HG02938 (cell line): Measurements from ENCODE around the gene RFX6.

Source experiments
- ATAC-seq: cut with Tn5 transposase; IDR thresholded peaks from one replicate; pipeline ENCODE4 v1.9.1; 2021; ENCODE audit warnings: mild to moderate bottlenecking, moderate library complexity; ENCODE audit not compliant: unreplicated experiment

RFX6 gene

DNA sequence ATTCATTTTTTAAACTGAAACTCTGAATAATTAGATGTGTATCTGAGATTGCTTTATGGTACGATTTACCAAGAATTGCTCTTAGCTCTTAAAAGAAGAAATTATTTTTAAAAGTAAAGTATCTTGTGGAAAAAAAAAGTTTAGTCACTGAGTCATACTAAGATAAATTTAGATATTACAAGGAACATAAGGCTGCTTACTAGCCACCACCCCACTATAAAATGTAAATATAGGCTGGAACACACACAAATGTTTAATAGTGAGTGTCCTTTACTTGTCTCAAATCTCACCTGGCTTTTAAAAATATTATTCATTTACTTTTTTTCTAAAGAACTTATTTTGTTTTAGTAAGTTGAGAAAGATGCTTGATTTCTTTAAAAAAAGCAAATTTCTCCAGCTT, 17.6 kb downstream of the RFX6 start:
- no peak for ATAC-seq

- ATAC-seq, result no peak
Observed at GRCh38 chr6:116895935-116896334, 18.9 kb downstream of the RFX6 start.

- ATAC-seq, result no peak
Observed at GRCh38 chr6:116902634-116903033, 25.6 kb downstream of the RFX6 start.

GRCh38 chr6:116922853-116923548, 46.0 kb downstream of the RFX6 start:
- no peak for ATAC-seq

DNA sequence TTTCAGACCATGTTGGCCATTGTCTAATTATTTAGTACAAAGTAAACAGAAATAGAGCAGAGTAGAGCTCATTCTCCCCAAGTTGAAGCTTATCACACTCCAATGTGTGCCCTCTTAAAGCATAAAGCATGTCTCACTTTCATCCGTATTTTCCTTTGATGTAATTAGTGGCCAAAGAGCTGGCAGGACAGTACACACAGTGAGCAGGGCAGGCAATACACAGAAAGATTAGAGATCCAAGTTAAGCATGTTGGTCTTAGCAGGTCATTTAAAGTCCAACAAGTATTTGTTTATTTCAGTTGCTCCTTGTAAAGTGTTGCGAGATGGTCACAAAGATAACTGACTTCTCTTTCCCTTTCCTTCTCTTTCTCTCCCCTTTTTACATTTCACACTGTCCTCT, 47.2 kb downstream of the RFX6 start:
- no peak for ATAC-seq

DNA sequence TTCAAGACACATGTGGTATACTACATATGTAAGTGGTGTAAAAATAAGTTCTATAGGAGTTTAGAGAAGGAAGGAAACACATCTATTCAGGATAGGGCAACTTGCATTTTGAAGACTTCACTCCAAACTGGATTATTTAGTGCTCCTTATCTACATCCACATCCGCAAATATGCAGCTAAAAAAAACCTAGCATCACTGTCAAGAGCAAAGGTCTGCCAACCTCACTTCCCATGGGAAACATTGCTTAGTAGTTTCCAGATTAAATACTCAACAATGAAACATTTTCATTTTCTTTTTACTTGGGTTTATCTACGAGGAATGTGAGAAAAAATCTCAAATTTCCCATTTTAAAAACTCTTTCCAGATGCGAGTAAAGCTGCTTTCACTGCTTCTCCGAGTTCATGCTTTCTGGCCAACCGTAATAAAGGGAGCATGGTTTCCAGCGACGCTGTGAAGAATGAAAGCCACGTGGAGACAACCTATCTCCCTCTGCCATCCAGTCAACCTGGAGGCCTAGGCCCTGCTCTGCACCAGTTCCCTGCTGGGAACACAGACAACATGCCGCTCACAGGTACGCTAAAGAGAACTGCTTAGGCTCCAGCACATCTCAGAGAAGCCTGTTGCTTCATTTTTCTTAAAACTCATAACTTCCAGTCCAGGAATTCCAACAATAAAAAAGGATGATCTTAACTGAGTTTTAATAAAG, 48.2 kb downstream of the RFX6 start:
- ATAC-seq, result no peak

- no peak for ATAC-seq
Observed at GRCh38 chr6:116928677-116929076, 51.6 kb downstream of the RFX6 start.

GRCh38 chr6:116929825-116930224, 52.8 kb downstream of the RFX6 start:
- no peak for ATAC-seq

DNA sequence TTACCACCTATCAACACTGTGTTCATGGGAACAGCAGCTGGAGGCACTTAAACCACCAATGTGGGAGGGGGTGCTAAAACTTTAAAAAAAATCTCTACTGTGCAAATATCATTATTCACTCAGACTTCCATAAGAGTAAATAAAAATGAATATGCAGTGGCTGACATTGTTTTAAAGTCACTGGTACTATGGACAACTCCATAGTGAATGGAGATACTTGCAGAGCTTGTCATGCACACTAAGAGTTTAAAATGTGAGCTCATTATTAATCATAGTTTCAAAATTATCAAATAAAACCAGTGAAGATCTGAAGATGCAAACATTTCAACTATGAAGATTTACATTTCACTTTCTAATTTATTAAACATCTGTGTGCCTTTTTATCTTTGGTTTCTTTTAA, 54.4 kb downstream of the RFX6 start:
- ATAC-seq, result no peak

GRCh38 chr6:116932496-116932895, 55.5 kb downstream of the RFX6 start:
- ATAC-seq, result no peak

GRCh38 chr6:116933485-116933884, 56.4 kb downstream of the RFX6 start:
- ATAC-seq, result no peak

DNA sequence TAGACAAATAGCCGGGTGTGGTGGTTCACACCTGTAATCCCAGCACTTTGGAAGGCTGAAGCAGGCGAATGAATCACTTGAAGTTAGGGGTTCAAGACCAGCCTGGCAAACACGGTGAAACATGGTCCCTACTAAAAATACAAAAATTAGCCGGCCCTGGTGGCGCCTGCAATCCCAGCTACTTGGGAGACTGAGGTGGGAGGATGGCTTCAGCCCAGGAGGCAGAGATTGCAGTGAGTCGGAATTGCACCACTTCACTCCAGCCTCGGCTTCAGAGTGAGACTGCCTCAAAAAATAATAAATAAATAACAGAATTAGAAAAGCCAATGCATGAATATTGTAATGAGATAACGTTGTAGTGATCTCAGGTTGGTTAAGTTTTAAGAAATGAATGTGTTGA, 61.3 kb downstream of the RFX6 start:
- no peak for ATAC-seq

GRCh38 chr6:116941727-116942126, 64.7 kb downstream of the RFX6 start:
- ATAC-seq, result no peak

- ATAC-seq, result no peak
Observed at GRCh38 chr6:116945809-116946208, 68.8 kb downstream of the RFX6 start.

GRCh38 chr6:116948533-116949304, 71.7 kb downstream of the RFX6 start:
- no peak for ATAC-seq

- ATAC-seq, result no peak
Observed at GRCh38 chr6:116949964-116950363, 72.9 kb downstream of the RFX6 start.

GRCh38 chr6:116954335-116954734, 77.3 kb downstream of the RFX6 start:
- no peak for ATAC-seq

GRCh38 chr6:116954938-116955337, 77.9 kb downstream of the RFX6 start:
- no peak for ATAC-seq

GRCh38 chr6:116955773-116956172, 78.7 kb downstream of the RFX6 start:
- no peak for ATAC-seq

DNA sequence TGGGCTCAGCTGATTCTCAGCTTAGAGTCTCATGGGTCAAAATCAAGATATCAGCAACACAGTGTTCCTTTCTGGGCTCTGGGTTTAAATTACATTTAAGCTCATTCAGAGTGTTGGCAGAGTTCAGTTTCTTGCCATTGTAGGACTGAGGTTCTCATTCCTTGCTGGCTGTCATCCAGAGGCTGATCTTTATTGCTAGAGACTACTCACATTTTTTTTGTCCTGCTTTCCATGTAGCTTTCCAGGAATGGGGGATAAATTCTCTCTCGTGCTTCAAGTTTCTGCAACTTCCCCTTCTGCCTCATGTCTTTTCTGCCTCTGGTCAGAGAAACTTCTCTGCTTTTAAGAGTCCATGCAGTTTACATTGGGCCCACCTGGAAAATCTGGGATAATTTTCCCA, 86.9 kb downstream of the RFX6 start:
- ATAC-seq, result no peak

DNA sequence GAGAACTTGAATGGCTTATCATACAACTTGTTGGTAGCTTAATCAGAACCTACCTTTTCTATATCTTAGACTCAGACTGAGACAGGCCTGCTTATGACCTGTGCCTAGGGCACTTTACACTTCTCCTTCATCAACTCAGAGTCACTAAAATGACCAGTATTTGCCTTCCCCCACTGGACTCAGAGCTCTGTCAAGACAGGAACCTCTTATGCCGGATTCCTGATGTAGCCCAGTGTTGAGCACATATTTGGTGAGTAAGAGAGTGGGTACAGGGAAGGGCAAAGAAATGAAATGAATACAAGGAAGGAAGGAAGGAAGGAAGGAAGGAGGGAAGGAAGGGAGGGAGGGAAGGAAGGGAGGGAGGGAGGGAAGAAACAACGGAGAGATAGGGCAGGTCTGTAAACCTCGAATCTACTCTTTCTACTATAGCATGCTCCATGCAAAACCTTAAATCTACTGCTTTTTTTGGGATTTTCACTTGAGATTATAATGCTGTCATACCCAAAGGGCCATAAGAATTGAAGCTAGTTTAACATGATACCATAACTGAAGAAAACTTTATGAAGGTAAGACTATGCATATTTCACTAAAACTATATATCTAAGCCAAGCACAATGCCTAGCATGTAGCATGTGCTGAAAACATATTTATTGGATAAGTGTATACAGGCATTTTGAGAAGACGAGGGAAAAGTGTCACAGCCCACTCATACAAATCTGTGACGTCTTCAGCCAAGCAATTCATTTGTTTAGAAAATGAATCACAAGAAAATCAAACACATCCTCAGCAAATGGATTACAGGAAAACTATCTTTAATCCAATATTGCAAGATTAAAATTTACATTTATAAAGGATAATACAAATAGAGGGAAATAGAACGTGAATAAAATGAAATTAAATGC, 89.9 kb downstream of the RFX6 start:
- no peak for ATAC-seq
